Loucy (cell line): ENCODE results near the gene DACT1.

Source experiments
- H2AFZ ChIP-seq: fragments of 200-600 bp; sonication (generic); 2 replicates; pipeline ENCODE4 v1.6.0; 2016; ENCODE audit warnings: antibody characterized with exemption, mild to moderate bottlenecking, low read length, moderate library complexity
- H3F3A ChIP-seq: fragments of 200-600 bp; 2 replicates; pipeline ENCODE4 v1.6.0; 2016; ENCODE audit warnings: antibody characterized with exemption, low read depth, mild to moderate bottlenecking
- H3K27me3 ChIP-seq: fragments of 200-600 bp; sonication (generic); 2 replicates; pipeline ENCODE4 v1.6.1; 2014; ENCODE audit warnings: low read length, mild to moderate bottlenecking; ENCODE audit not compliant: insufficient read depth, poor library complexity, severe bottlenecking
- H3K36me3 ChIP-seq: fragments of 200-600 bp; sonication (generic); 2 replicates; pipeline ENCODE4 v1.6.1; 2016; ENCODE audit warnings: low read length; ENCODE audit not compliant: insufficient read depth
- H3K4me1 ChIP-seq: fragments of 200-600 bp; sonication (generic); 2 replicates; pipeline ENCODE4 v1.5.1; 2014; ENCODE audit warnings: low read length, mild to moderate bottlenecking; ENCODE audit not compliant: insufficient read depth, poor library complexity, severe bottlenecking
- H3K4me2 ChIP-seq: fragments of 200-600 bp; sonication (generic); 2 replicates; pipeline ENCODE4 v1.6.0; 2014; ENCODE audit warnings: antibody characterized with exemption, low read length, low read depth, mild to moderate bottlenecking; ENCODE audit not compliant: poor library complexity, severe bottlenecking
- H3K4me3 ChIP-seq: fragments of 200-600 bp; sonication (generic); 2 replicates; pipeline ENCODE4 v1.5.1; 2014; ENCODE audit warnings: low read length, mild to moderate bottlenecking, mixed read lengths; ENCODE audit not compliant: poor library complexity, severe bottlenecking
- H3K79me2 ChIP-seq: fragments of 200-600 bp; sonication (generic); 2 replicates; pipeline ENCODE4 v1.6.1; 2014; ENCODE audit warnings: low read length; ENCODE audit not compliant: insufficient read depth
- H3K9ac ChIP-seq: fragments of 200-600 bp; sonication (generic); 2 replicates; pipeline ENCODE4 v1.6.0; 2014; ENCODE audit warnings: mild to moderate bottlenecking, low read depth, low read length, moderate library complexity; ENCODE audit not compliant: poor library complexity, severe bottlenecking
- H3K9me2 ChIP-seq: fragments of 200-600 bp; sonication (generic); replicated peaks from 2 replicates; pipeline ENCODE4 v1.6.1; 2016; ENCODE audit warnings: low read depth, low read length, mixed read lengths
- H3K9me3 ChIP-seq: fragments of 200-600 bp; sonication (generic); 2 replicates; pipeline ENCODE4 v1.6.1; 2014; ENCODE audit warnings: mild to moderate bottlenecking, antibody characterized with exemption, low read length, low read depth; ENCODE audit not compliant: insufficient read depth
- H4K20me1 ChIP-seq: fragments of 200-600 bp; sonication (generic); 2 replicates; pipeline ENCODE4 v1.6.0; 2014; ENCODE audit warnings: antibody characterized with exemption, low read length, mild to moderate bottlenecking; ENCODE audit not compliant: insufficient read depth, poor library complexity, severe bottlenecking
- CTCF ChIP-seq: fragments of 200-600 bp; sonication (generic); conservative IDR thresholded peaks from 2 replicates; pipeline ENCODE4 v1.5.1; 2014; ENCODE audit warnings: mild to moderate bottlenecking, antibody characterized with exemption, low read length
- EZH2phosphoT487 ChIP-seq: fragments of 200-600 bp; IDR thresholded peaks from 2 replicates; pipeline ENCODE4 v1.6.1; 2018; ENCODE audit warnings: antibody characterized with exemption, mild to moderate bottlenecking, moderate library complexity, borderline replicate concordance

DACT1 gene

GRCh38 chr14:58629281-58629680 lies 8.5 kb upstream of the DACT1 start:
- H3K9ac ChIP-seq: no peak overlapping the region
- no peaks in the 10 kb centered on the region for H3K27me3 ChIP-seq
- no peaks in the 10 kb centered on the region for H4K20me1 ChIP-seq
- H3F3A ChIP-seq: no peaks in the 10 kb centered on the region
- TF ChIP-seq EZH2phosphoT487 (no peak), CTCF (no peak)
- H3K4me2 ChIP-seq: no peak overlapping the region
- H3K4me1 ChIP-seq: no peaks in the 10 kb centered on the region
- no peak overlapping the region for H2AFZ ChIP-seq
- H3K4me3 ChIP-seq: no peak overlapping the region
- no peaks in the 10 kb centered on the region for H3K9me3 ChIP-seq
- no peaks in the 10 kb centered on the region for H3K36me3 ChIP-seq
- H3K9me2 ChIP-seq: no peaks in the 10 kb centered on the region
- no peaks in the 10 kb centered on the region for H3K79me2 ChIP-seq

- no peaks in the 10 kb centered on the region for H3K36me3 ChIP-seq
- H3F3A ChIP-seq: 0 out of 2 replicates have a peak, but pooled peaks cover 2% of the 10 kb centered on the region
- no peaks in the 10 kb centered on the region for H3K9me3 ChIP-seq
- H3K79me2 ChIP-seq: no peaks in the 10 kb centered on the region
- no peaks in the 10 kb centered on the region for H3K27me3 ChIP-seq
- no peak overlapping the region for H3K4me3 ChIP-seq
- TF ChIP-seq CTCF (no peak), EZH2phosphoT487 (no peak)
- H3K9ac ChIP-seq: no peak overlapping the region
- no peak overlapping the region for H2AFZ ChIP-seq
- no peak overlapping the region for H3K4me2 ChIP-seq
- H3K4me1 ChIP-seq: no peaks in the 10 kb centered on the region
- H3K9me2 ChIP-seq: no peaks in the 10 kb centered on the region
- H4K20me1 ChIP-seq: no peaks in the 10 kb centered on the region
Observed at GRCh38 chr14:58631732-58632131, 6.0 kb upstream of the DACT1 start.

GRCh38 chr14:58633831-58634230 lies 3.9 kb upstream of the DACT1 start:
- Histone ChIP-seq H3K9me2 (no peaks in the 10 kb centered on the region), H4K20me1 (no peaks in the 10 kb centered on the region), H3K9ac (no peak overlapping the region), H2AFZ (no peak overlapping the region), H3K79me2 (no peaks in the 10 kb centered on the region), H3K36me3 (no peaks in the 10 kb centered on the region), H3F3A (0 out of 2 replicates have a peak, but pooled peaks cover 2% of the 10 kb centered on the region), H3K4me1 (peaks cover 7% of the 10 kb centered on the region), H3K4me2 (no peak overlapping the region), H3K27me3 (peaks cover 8% of the 10 kb centered on the region), H3K4me3 (no peak overlapping the region), H3K9me3 (no peaks in the 10 kb centered on the region)
- TF ChIP-seq EZH2phosphoT487 (no peak), CTCF (no peak)
